AG08395 (cell line): Measurements from ENCODE around the gene MAMDC4.
"Not testable (repeated sequence)": the region's sequence is repeated elsewhere in the genome, so short reads cannot be mapped to it uniquely, and the experiment has no call there.

ENCODE experiments used
- DNase-seq: peaks from one replicate; pipeline ENCODE4 v3.0.0; 2012; ENCODE audit warnings: mixed read lengths, low spot score

MAMDC4 gene

DNA sequence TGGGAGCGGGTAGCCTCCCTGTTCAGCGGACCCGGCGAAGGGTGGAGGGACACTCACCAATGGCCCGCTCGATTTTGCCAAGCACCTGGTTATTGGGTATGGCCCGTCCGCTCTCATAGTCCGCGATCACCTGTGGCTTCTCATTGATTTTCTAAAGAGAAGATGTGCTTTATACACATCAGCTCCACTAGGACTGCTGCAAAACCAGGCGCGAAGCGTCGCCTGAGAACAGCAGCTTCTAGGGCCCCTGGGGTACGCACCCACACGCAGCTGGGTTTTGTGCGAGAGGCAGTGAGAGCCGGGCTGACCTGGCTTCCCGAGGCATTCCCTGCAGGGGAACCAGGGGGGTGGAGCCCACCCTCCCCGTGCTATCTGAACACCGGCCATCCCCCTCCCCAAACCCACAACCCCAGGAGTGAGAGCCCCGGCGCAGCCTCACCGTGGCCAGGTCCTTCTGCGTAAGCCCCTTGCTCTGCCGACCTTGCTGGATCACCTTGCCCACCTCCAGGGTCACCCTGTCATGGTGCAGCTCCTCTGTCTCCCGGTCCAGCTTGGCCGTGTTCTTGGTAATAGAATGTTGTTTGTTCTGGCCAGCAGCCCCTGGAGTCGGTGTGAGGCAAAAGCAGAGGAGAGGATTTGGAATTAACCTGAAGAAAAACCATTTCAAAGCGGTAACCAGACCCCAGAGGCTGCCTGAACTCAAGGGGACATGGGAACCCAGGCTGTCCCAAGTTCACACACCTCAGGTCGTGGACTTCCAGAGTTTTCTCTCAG is 10.9 kb downstream of the MAMDC4 start:
- DNase-seq = no peak

DNA sequence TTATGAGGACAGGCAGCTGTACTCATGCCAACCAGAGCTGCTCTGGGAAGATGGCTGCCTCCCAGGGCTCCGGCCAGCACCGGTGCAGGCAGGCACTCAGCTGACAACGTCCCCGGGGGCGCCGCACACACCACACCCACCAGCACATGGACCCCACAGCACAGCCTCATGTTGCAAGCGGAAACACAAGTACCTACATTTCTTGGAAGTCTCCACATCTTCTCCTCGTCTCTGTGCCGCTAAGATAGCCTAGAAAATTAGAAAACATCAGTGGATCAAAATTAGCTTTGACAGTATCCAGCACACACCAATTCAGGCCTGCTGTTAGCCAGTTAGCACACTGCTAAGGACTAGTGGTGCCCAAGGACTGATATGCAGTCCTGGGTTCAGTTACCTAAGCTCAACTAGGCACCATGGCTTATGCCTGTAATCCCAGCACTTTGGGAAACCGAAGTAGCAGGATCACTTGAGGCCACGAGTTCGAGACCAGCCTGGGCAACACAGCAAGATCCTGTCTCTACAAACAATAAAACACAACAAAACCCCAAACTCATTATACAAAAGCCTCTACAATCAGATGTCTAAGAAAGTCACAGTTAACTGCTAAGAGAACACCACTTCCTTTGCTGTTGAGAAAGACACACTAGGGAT is 11.6 kb downstream of the MAMDC4 start:
- DNase-seq = no peak

- DNase-seq = no peak
Observed at GRCh38 chr9:136865041-136865767, 13.1 kb downstream of the MAMDC4 start.

GRCh38 chr9:136865768-136866103 is 13.6 kb downstream of the MAMDC4 start:
- no peak for DNase-seq

GRCh38 chr9:136866898-136867421 is 14.8 kb downstream of the MAMDC4 start:
- not testable (repeated sequence) for DNase-seq

GRCh38 chr9:136867480-136867879 is 15.3 kb downstream of the MAMDC4 start:
- DNase-seq = no peak

DNA sequence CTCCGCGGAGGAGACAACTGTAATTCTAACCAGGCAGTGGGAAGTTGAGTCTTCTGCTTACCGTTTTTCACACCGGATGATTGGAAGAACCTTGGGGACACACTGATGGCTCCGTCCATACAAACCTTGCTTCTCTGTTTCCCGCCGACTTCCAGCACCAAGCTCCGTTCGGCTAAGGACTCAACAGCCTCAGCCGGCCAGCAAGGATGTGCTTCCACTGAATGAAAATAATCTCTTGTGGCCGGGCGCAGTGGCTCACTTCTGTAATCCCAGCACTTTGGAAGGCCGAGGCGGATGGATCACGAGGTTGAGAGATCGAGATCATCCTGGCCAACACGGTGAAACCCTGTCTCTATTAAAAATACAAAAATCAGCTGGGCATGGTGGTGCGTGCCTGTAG is 15.8 kb downstream of the MAMDC4 start:
- DNase-seq = no peak

DNA sequence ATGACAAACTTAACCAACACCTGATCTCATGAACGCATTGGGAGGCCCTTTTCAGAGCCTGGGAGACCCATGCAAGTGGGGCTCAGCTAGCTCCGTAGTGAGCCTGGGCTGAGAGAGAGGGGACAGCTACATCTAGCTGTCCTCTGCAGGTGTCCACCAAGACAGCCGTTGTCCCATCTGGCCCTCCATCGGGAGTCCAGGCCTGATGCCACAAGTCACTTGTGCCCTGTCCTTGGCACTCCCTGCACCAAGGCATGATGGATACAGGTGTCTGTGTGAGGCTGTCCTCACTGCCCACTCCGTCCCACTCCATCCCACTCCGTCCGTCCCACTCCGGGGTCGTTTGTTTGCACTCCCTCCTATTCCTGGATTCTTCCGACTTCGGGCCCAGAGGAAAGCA is 16.5 kb downstream of the MAMDC4 start:
- DNase-seq = no peak

DNA sequence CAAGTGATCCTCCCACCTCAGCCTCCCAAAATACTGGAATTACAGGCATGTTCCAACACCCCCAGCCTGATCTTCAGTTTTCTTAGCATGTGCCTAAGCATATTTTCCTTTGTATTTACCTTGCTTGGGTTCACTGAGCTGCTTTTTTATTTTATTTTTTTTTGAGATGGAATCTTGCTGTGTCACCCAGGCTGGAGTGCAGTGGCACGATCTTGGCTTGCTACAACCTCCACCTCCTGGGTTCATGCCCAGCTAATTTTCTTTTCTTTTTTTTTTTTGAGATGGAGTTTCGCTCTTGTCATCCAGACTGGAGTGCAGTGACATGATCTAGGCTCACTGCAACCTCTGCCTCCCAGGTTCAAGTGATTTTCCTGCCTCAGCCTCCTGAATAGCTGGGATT is 17.5 kb downstream of the MAMDC4 start:
- DNase-seq = not testable (repeated sequence)

DNA sequence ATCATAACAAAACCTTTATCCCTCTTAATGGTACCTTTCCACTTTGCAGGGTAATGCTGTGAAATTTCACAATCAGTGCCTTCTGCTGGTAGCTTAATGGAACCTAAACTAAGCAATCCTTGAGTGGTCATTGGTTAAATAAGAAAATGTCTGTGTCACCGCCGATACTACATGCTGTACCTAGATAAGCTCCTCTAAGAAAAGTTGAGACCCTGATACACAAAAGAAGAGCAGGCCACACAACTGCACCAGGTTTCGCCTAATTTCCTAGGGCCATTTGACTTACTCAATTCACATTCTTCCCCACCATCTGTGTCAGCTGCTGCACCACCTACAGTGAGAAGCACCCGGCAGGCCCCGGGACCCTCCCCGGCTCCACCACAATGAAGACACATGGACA is 23.0 kb downstream of the MAMDC4 start:
- DNase-seq = no peak

DNA sequence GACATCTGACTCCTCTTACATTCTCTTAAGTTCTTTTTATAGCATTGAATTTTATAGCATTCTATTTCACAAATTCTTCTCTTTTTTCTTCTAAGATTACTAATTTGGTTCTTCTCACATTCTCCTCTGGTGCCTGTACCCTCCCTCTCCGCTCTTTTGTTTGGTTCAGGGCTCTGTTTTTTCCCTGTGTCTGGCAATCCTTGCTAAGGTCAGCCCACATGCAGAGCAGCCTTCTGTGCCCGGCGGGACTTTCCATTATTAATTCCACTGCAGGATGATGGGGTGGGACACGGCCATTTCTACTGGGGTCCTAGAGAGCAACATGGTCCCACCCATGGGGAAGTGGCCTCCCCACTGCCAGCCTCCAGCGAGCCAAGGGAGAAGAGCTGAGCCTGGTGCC is 24.3 kb downstream of the MAMDC4 start:
- DNase-seq = no peak

GRCh38 chr9:136880651-136881050 is 28.5 kb downstream of the MAMDC4 start:
- no peak for DNase-seq

GRCh38 chr9:136881691-136882108 is 29.6 kb downstream of the MAMDC4 start:
- DNase-seq = peak; percentile 38

- DNase-seq = peak; percentile 87
Observed at GRCh38 chr9:136882109-136882946, 30.2 kb downstream of the MAMDC4 start.

DNA sequence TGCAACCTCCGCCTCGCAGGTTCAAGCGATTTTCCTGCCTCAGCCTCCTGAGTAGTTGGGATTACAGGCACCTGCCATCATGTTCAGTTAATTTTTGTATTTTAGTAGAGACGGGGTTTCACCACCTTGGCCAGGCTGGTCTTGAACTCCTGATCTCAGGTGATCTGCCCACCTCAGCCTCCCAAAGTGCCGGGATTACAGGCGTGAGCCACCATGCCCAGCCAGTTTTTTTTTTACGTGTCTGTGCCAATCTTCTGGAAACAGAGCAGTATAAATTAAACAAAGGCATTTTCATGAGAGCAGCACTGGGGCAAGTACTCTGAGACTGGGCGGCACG is 30.8 kb downstream of the MAMDC4 start:
- not testable (repeated sequence) for DNase-seq

- DNase-seq = not testable (repeated sequence)
Observed at GRCh38 chr9:136883670-136884069, 31.5 kb downstream of the MAMDC4 start.

DNA sequence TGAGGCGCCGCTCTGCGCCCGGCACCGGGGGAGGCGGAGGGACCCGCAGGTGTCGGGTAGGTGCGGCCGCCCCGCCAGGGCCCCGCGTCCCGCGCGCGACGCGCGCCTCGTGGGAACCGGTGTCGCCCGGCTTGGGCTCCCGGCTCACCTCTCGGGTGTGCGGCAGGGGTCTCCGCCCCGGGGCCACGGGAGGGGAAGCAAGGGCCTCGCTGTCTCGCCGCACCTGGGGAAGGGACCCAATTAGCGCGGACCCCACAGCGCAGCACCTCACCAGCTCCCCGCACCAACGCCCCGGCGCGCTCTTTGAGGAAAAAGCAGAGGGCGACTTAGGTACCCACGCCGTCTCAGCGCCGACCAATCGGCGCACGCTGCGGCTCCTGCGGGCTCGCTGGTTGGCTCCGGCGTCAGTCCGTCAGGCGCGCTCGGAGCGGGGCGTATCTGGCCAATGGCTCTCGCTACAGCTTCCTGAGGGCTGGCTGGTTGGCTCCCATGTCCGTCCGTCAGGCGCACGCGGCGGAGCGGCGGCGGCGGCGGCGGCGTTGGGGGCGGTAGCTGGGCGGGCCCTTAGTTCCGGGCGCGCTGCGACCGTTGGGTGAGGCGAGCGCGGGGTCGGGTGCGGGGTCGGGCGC is 33.9 kb downstream of the MAMDC4 start, which contains the start of gene TRAF2:
Gene TRAF2 (plus strand): TSS at position 567 of the 629 bp plus-strand sequence. CDS start 12,225 bp downstream, outside the sequence.
- DNase-seq = peak; percentile 100

GRCh38 chr9:136886610-136887597 is 34.8 kb downstream of the MAMDC4 start:
- peak; percentile 77 for DNase-seq

DNA sequence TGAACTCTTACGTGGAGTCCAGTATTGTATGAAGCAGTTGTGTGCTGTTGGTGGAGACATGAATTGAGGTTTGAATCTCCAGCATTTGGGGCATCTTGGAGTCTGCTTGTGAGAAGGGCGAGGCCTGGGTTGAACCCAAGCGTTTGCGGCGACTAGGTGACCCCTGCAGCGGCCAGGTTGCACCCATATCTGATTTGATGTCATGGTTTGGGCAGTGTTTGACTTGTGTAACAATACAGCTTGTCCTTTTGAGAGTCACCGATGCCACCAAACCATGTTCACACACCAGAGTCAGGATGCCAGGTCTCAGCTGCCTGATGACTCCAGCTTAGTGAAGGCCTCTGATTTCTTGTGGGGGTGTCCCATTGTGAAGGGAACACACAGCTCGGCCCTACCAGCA is 36.3 kb downstream of the MAMDC4 start:
- no peak for DNase-seq

GRCh38 chr9:136889858-136890257 is 37.7 kb downstream of the MAMDC4 start:
- DNase-seq = no peak
